ENCODE data around the gene NAALADL2.
"Not testable (repeated sequence)": the region's sequence is repeated elsewhere in the genome, so short reads cannot be mapped to it uniquely, and the experiment has no call there.

Gene NAALADL2

DNA sequence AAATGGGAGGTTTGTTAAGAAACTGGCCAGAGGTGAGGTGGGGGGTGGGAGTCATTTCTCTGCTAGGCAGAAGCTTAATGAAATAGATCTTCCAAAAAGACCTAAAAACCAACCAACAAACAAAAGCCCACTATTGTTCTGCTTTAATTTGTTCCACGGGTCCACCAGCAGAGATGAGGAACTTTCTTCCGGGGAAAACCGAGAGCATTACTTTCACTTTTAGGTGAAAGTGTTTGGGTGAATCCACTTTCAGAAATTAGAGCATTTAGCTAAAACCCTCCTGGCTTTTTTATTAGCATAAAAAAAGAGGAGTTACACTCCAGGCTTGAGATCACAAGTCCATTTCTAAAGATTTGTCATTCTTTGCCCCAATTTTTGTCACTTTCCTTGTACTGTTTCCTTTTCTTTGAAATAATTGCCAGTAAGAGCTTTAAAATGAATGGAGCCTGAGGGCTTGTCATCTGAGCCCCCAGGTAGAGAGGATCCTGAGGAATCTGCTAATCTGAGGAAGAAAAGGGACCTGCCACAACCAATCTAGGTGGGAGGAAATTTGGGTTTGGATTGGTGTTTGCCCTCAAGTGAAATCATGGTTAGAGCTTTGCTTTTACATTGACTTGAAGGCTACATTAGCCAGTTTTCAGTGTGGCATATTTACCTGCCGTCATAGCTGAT, 667.6 kb downstream of the NAALADL2 start:
- no peak for DNase-seq

- DNase-seq: not testable (repeated sequence)
These were observed 669.6 kb downstream of the NAALADL2 start for GRCh38 chr3:175528693-175529092.

DNA sequence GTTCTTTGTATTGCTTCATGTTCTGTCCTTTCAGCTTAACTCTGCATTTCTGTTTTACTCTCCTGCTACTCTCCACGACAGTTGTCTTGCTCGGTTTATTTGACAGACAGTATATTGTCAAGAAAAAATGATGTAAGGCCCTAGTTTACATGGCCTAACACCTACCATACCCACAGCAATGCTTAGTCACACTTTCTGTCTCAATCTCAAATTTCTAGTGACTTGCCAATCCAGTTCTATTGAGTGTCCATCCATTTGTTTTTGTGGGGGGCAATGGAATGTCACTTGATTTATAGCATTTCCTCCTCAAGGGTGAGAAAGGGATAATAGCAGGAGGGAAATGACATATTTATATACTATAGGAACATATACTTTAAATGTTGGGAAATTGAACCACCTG, 676.2 kb downstream of the NAALADL2 start:
- DNase-seq: no peak

DNA sequence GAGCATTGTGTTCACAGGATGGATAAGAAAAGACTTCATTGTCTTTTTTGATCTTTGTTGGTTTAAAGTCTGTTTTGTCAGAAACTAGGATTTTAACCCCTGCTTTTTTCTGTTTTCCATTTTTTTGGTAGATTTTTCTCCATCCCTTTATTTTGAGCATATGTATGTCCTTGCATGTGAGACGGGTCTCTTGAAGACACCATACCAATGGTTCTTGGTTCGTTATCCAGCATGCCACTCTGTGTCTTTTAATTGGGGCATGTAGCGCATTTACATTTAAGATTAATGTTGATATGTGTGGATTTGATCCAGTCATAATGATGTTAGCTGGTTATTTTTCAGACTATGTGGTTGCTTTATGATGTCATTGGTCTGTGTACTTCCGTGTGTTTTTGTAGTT, 687.0 kb downstream of the NAALADL2 start:
- no peak for DNase-seq

DNA sequence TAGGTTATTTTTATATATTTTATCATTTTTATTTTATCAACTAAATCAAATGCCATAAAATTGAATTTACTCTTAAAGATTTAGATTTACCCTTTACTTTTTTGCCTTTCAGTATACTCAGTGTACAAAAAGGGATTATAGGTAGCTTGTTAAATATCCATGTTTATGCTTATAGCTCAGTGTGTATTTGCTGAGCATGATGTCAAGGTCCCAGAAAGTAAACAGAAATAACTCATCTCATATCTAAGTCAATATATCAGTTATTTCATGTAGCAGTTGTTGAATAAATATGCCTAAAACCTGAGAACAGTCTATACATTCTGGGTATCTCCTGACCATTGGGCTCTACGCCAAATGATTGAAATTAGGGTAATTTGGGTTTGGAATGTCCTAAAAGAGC, 693.8 kb downstream of the NAALADL2 start:
- no peak for DNase-seq

GRCh38 chr3:175554801-175555200, 695.7 kb downstream of the NAALADL2 start:
- no peak for DNase-seq

DNA sequence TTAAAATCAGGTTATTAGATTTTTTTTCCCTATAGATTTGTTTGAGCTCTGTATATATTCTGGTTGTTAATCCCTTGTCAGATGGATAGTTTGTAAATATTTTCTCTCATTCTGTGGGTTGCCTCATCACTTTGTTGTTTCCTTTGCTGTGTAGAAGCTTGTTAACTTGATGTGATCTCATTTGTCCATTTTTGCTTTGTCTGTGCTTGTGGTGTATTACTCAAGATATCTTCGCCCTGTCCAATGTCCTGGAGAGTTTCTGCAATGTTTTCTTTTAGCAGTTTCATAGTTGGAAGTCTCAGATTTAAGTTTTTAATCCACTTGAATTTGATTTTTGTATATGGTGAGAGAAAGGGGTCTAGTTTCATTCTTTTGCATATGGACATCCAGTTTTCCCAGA, 699.1 kb downstream of the NAALADL2 start:
- DNase-seq: no peak

GRCh38 chr3:175564363-175564762, 705.2 kb downstream of the NAALADL2 start:
- no peak for DNase-seq

DNA sequence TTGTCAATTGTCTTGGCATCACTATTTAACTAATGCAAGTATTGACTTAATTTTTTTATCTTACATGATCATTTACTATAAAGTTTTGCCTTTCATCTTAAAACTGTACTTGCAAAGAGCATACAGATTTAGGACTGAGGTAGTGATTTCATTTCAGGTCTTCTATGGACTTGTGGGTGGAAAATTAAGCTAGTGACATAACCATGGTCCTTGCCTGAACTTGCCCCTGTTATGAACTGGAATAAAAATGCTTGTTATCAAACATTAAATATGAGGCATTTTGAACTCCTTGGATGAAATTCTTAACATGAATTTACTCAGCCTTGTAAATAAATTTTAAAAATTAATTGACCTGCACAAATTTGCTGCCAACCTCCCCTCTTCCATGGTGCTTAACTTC, 712.0 kb downstream of the NAALADL2 start:
- no peak for DNase-seq

DNA sequence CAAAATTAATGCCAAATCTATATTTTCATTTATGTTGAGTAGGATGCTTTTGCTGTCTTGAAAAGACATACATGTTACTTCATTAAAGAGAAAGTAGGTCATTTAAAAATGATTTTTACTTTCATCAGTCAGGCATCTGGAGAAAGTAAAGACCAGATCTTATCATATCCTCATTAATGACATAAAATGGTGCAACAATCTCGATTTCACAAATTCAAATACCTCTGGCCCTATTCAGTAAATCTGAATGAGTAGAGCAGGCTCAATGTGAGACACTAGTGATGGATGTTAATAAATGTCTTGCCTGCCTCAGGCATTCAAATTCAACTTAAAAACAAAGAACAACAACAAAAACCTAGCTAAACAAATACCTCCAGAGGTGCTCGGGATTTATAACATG, 714.1 kb downstream of the NAALADL2 start:
- no peak for DNase-seq

DNA sequence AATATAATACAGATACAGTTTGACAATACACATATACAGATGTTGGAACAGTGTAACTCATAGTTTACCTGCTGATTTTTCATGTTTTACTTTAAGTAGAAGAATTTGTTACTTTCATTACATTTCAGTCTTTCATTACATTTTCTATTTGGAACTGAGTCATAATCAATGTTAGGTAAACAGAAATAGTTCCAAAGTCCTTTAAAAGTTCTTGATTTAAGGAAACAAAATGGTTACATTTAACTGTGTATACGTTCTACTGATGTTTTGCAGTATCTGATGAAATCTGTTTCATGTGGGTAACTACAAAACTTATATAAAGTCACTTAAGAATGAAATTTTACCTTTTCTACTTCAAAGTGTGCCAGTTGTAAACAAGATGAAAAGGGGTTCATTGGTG, 721.2 kb downstream of the NAALADL2 start:
- no peak for DNase-seq

GRCh38 chr3:175585898-175586297, 726.8 kb downstream of the NAALADL2 start:
- no peak for DNase-seq

- no peak for DNase-seq
These were observed 731.6 kb downstream of the NAALADL2 start for GRCh38 chr3:175590745-175591144.

- no peak for DNase-seq
These were observed 732.2 kb downstream of the NAALADL2 start for GRCh38 chr3:175591375-175591774.

- no peak for DNase-seq
These were observed 734.2 kb downstream of the NAALADL2 start for GRCh38 chr3:175593331-175593730.

DNA sequence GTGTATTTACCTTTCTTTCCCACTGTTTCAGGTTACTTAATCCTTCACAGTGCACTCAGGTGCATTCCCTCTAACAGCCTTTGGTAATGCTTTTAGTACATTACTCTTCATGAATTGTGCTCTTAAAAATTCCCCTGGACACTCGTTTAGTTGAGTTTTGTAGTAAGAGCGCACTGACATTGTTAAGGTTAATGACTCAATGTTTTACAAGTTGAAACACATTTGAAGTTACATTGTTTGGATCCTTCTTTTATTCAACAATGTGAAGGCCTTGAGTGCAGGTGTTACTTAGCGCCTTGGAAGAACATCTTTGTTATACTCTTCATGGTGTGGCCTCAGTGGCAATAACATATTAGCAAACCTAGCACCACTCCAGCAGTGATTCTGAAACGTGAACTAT, 739.6 kb downstream of the NAALADL2 start:
- no peak for DNase-seq

DNA sequence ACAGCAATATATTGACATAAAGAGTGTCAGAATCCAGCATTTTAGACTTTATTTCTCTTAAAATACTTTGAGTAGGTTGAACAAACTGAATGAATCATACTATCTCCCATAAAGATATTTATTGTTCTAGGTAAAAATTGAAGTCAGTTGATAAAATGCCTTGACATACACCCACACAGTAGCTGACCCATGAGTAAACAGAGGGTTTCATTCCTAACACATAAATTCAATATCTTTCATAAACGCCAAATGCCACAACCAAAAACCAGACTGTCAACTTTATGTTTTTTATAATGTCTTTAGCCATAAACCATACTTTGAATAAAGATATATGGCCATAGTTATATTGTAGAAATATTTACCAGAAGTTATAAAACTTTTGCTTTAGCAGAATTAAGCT, 742.4 kb downstream of the NAALADL2 start:
- DNase-seq: no peak

DNA sequence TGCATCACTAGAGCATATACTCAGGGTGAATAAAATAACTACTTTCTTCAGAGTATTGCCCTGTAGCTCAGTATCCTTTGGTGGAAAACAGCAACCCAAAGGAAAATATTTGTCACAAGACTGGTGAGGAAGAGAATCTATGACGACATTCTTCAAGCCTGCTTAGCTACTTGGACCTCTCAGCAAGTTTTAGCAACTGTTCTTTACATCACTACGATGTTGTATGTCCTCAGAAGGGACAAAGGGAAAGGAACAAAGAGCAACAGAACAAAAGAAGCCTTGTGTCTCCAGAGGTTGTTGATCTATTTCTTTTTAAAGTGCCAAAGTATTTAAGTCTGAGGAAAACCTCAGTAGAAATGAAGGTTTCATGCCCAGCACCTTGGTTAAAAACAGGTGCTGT, 746.7 kb downstream of the NAALADL2 start:
- no peak for DNase-seq

GRCh38 chr3:175606650-175607318, 747.6 kb downstream of the NAALADL2 start:
- DNase-seq: no peak

DNA sequence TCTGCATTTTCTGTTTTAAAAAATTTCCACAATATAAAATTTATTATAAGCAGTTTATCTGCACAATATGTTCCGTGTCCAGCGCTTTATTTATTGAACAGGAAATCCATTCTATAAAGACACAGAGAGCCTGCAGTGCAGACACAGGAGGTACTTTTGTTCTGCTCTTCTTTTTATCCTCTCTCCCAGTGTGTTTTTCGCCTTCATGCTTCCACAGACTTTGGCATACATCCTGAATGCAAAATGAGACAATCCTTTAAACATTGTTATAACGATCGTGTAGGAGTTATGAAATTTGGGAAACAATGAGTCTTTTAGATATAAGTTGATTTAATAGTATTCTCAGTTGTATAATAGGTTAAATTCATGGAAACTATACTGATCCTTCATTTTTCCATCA, 749.2 kb downstream of the NAALADL2 start:
- DNase-seq: no peak

DNA sequence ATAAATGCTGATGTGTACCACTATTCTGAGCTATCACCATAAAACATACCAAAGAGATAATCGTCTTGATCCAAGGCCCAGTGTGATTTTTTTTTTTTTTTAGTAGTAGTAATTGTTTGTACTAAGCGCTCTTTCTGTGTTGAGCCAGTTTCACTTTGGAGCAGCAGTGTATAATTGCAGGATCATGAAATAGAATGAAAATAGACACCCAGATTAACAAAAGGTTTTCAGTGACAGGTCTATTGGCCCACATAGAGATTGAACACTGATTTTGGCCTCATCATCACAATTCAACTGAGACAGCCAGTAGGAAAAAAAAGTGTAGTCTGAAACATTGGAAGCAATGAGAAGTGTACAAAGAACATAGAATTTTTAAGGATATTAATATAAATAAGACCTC, 749.8 kb downstream of the NAALADL2 start:
- no peak for DNase-seq

GRCh38 chr3:175612487-175613196, 753.5 kb downstream of the NAALADL2 start:
- DNase-seq: no peak

DNA sequence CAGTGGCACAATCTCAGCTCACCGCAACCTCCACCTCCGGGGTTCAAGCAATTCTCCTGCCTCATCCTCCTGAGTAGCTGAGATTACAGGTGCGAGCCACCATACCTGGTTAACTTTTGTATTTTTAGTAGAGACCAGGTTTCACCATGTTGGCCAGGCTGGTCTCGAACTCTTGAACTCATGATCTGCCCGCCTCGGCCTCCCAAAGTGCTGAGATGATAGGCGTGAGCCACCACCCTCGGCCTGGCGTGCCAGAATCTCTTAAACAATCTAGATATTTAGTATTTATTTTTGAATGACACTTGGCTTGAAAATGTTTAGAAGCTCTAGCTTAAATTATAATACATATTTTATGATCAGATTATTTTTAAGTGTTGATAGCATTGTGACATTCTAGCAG, 755.0 kb downstream of the NAALADL2 start:
- not testable (repeated sequence) for DNase-seq

- DNase-seq: no peak
These were observed 758.1 kb downstream of the NAALADL2 start for GRCh38 chr3:175617247-175617646.
